ENCODE results near the gene RNU2-1. TPM values are rescaled to one million over a fixed set of nuclear protein-coding genes. Genes with fewer than 3 reads are reported as not detected.
"Not testable (repeated sequence)": the region's sequence is repeated elsewhere in the genome, so short reads cannot be mapped to it uniquely, and the experiment has no call there.

Gene RNU2-1
- total RNA-seq, 4 donors from 2014 or later = not detected

- Histone ChIP-seq H3K36me3 (peaks cover 17 to 100% (median 63%) of the 10 kb centered on the region in 3 donors), H3K4me3 (no peak overlapping the region), H3K9me3 (no peaks in the 10 kb centered on the region), H3K4me1 (no peaks in the 10 kb centered on the region), H3K27me3 (no peaks in the 10 kb centered on the region), H3K27ac (no peak overlapping the region)
- WGBS, 2 donors = 88 to 90% methylated on average over 2 of the region's 2 CpGs
- TF ChIP-seq, protein P1, sequence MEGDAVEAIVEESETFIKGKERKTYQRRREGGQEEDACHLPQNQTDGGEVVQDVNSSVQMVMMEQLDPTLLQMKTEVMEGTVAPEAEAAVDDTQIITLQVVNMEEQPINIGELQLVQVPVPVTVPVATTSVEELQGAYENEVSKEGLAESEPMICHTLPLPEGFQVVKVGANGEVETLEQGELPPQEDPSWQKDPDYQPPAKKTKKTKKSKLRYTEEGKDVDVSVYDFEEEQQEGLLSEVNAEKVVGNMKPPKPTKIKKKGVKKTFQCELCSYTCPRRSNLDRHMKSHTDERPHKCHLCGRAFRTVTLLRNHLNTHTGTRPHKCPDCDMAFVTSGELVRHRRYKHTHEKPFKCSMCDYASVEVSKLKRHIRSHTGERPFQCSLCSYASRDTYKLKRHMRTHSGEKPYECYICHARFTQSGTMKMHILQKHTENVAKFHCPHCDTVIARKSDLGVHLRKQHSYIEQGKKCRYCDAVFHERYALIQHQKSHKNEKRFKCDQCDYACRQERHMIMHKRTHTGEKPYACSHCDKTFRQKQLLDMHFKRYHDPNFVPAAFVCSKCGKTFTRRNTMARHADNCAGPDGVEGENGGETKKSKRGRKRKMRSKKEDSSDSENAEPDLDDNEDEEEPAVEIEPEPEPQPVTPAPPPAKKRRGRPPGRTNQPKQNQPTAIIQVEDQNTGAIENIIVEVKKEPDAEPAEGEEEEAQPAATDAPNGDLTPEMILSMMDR (IDR thresholded peaks at IDR 0.05) = no peak
- TF ChIP-seq POLR2A (IDR thresholded peaks at IDR 0.05) (no peak), EP300 (IDR thresholded peaks at IDR 0.05) (no peak)
- no peak for DNase-seq (ENCODE audit: low spot score in 2 of 2)
Observed at GRCh38 chr17:43199633-43200032, 34.1 kb downstream of the RNU2-1 start.

DNA sequence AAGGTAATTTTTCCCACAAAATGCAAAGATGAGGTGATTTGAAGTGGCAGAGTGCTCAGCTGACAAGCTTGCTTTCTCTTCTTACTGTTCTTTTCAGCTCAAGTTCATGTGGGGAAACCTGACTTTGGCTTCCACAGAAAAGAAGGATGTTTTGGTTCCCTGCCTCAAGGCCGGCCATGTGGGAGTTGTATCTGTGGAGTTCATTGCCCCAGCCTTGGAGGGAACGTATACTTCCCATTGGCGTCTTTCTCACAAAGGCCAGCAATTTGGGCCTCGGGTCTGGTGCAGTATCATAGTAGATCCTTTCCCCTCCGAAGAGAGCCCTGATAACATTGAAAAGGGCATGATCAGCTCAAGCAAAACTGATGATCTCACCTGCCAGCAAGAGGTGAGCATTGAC is 40.5 kb downstream of the RNU2-1 start:
- Histone ChIP-seq H3K4me1 (no peaks in the 10 kb centered on the region), H3K9me3 (no peaks in the 10 kb centered on the region), H3K36me3 (peaks cover 35 to 100% (median 75%) of the 10 kb centered on the region in 3 donors), H3K27me3 (no peaks in the 10 kb centered on the region), H3K27ac (no peak overlapping the region), H3K4me3 (no peak overlapping the region)
- DNase-seq (ENCODE audit: low spot score in 2 of 2) = no peak
- WGBS, 2 donors = 89 to 92% methylated on average over 5 of the region's 5 CpGs
- no peak for TF ChIP-seq POLR2A (IDR thresholded peaks at IDR 0.05)
- TF ChIP-seq, protein P1 (IDR thresholded peaks at IDR 0.05) = no peak

GRCh38 chr17:43186656-43187055 is 47.1 kb downstream of the RNU2-1 start:
- not testable (repeated sequence) for DNase-seq (ENCODE audit: low spot score in 2 of 2)
- H3K36me3 ChIP-seq = peaks cover 17 to 92% (median 24%) of the 10 kb centered on the region in 3 donors
- 84 to 88% methylated on average over 5 of the region's 5 CpGs for WGBS, 2 donors

GRCh38 chr17:43183921-43184320 is 49.9 kb downstream of the RNU2-1 start:
- H3K4me3 ChIP-seq = no peak overlapping the region
- DNase-seq (ENCODE audit: low spot score in 2 of 2) = no peak
- no peaks in the 10 kb centered on the region for H3K9me3 ChIP-seq
- no peak for TF ChIP-seq EP300 (IDR thresholded peaks at IDR 0.05)
- TF ChIP-seq POLR2A (IDR thresholded peaks at IDR 0.05) = no peak
- TF ChIP-seq, protein P1 (IDR thresholded peaks at IDR 0.05) = no peak
- no peaks in the 10 kb centered on the region for H3K27me3 ChIP-seq
- 96 to 97% methylated on average over 3 of the region's 3 CpGs for WGBS, 2 donors
- H3K4me1 ChIP-seq = peaks cover 0 to under 1% (median 0%) of the 10 kb centered on the region in 4 donors
- H3K36me3 ChIP-seq = peaks cover 0 to 92% (median 0%) of the 10 kb centered on the region in 3 donors
- H3K27ac ChIP-seq = no peak overlapping the region

More at GRCh38 chr17:43186656-43187055, 47.1 kb downstream of the RNU2-1 start:
- not testable (repeated sequence) for H3K4me3 ChIP-seq, H3K27me3 ChIP-seq, H3K9me3 ChIP-seq, H3K4me1 ChIP-seq, H3K27ac ChIP-seq

Small RNA genes lying within 50 kb of the gene (small RNA-seq; reads per million reads assigned to genes)
- gene RF00004 = not detected
- not detected for gene RNU2-1

Other genes with a start within 250 kb of the RNU2-1 start
- 1,000 to 10,000 TPM in 1 of 4 donors, 100 to 1,000 TPM in 3; 500 to 1,072 (median 818) TPM for gene RPL27, start 235.6 kb downstream of the RNU2-1 start, total RNA-seq
- gene IFI35, start 227.2 kb downstream of the RNU2-1 start, total RNA-seq = 10 to 100 TPM; 36.1 to 59.0 (median 37.9) TPM
- 100 to 1,000 TPM; 203 to 246 (median 228) TPM for gene VAT1, start 211.6 kb downstream of the RNU2-1 start, total RNA-seq
- gene RND2, start 208.7 kb downstream of the RNU2-1 start, total RNA-seq = 1 to 10 TPM in 3 of 4 donors, under 1 TPM in 1; 0.59 to 2.6 (median 1.9) TPM
- gene BRCA1, start 108.6 kb downstream of the RNU2-1 start, total RNA-seq = 1 to 10 TPM; 4.6 to 9.8 (median 6.9) TPM
- 10 to 100 TPM; 61.7 to 80.0 (median 73.5) TPM for gene NBR1, start 62.8 kb downstream of the RNU2-1 start, total RNA-seq
- gene TMEM106A, start 22.1 kb downstream of the RNU2-1 start, total RNA-seq = 10 to 100 TPM in 3 of 4 donors, 1 to 10 TPM in 1; 5.1 to 28.5 (median 11.9) TPM
- gene CCDC200, start 5.4 kb downstream of the RNU2-1 start, total RNA-seq = not detected
- gene ARL4D, start 165.0 kb upstream of the RNU2-1 start, total RNA-seq = 10 to 100 TPM; 27.9 to 65.8 (median 53.0) TPM
- 10 to 100 TPM; 35.2 to 57.9 (median 40.7) TPM for gene DHX8, start 250.0 kb upstream of the RNU2-1 start, total RNA-seq

Data from tibial nerve (tissue), 4 donors.